K562 (cell line): ENCODE results near the gene IMMP1L. TPM values are rescaled to one million over a fixed set of nuclear protein-coding genes. Genes with fewer than 3 reads are reported as not detected.

Experiments used
- ATAC-seq: fragments of 200-7000 bp; cut with Tn5 transposase; 3 replicates; pipeline ENCODE4 v1.9.1; 2020; ENCODE audit warnings: moderate library complexity
- BruUV-seq: library from RNA; stranded (reverse); fragments of 400-500 nt; replicated peaks from 2 replicates; lab custom pipeline; 2021; lab: Mats Ljungman, UMichigan
- CTCF ChIA-PET: fragments of 300-600 bp; formaldehyde crosslinking; extraction: SDS; loops from one replicate; lab custom pipeline; 2021; ENCODE audit warnings: low intra/inter-chr PET ratio; lab: Yijun Ruan, JAX
- POLR2A ChIA-PET: fragments of 300-600, 350-650 bp; sonication (Branson Sonifier 250); formaldehyde crosslinking; extraction: SDS; loops from one replicate; lab custom pipeline; 2021; ENCODE audit warnings: antibody characterized with exemption, inconsistent platforms; lab: Yijun Ruan, JAX
- DNase-seq, 4 experiments: peaks; one replicate each; pipeline versions ENCODE4 v3.0.0 to v3.0.0-alpha.2; 2011 to 2018; ENCODE audit warnings: low spot score in 3 of 4, mixed read lengths in 3 of 4; ENCODE audit errors: extremely low read depth in 1 of 4
- FAIRE-seq: peaks from 2 replicates; lab custom pipeline; 2011; peaks lifted over from hg19 to GRCh38; lab: Jason Lieb, UNC
- H2AFZ ChIP-seq: 2 replicates; pipeline ENCODE4 v1.6.0; 2011; ENCODE audit warnings: low read depth, low read length, control low read depth, inconsistent platforms
- H3K27ac ChIP-seq: fragments of 200-600 bp; 3 replicates; pipeline ENCODE4 v1.8.0; 2011; ENCODE audit warnings: low read depth, mild to moderate bottlenecking, control low read depth, inconsistent platforms, low read length, moderate library complexity, mixed read lengths; ENCODE audit errors: extremely low read depth
- H3K27me3 ChIP-seq, 2 experiments: fragments of 300-600 bp in 1 of 2; 2 replicates in 1 of 2; 3 replicates in 1 of 2; pipeline versions ENCODE4 v1.6.0 to v1.8.0; 2011; ENCODE audit warnings: inconsistent platforms in 2 of 2, low read length in 2 of 2, mild to moderate bottlenecking in 1 of 2, mixed read lengths in 1 of 2, moderate library complexity in 1 of 2; ENCODE audit not compliant: control insufficient read depth in 2 of 2, insufficient read depth in 2 of 2
- H3K36me3 ChIP-seq: fragments of 300-600 bp; 3 replicates; pipeline ENCODE4 v1.8.0; 2011; ENCODE audit warnings: mild to moderate bottlenecking, low read length, inconsistent platforms; ENCODE audit not compliant: control insufficient read depth, insufficient read depth
- H3K4me1 ChIP-seq, 2 experiments: fragments of 200-600 bp in 1 of 2; replicated peaks in 1 of 2; 2 replicates in 1 of 2; 3 replicates in 1 of 2; pipeline versions ENCODE4 v1.5.1 to v1.8.0; 2011; ENCODE audit warnings: inconsistent platforms in 2 of 2, low read length in 2 of 2, mild to moderate bottlenecking in 1 of 2, mixed read lengths in 1 of 2, moderate library complexity in 1 of 2; ENCODE audit not compliant: control insufficient read depth in 2 of 2, insufficient read depth in 2 of 2
- H3K4me2 ChIP-seq: 2 replicates; pipeline ENCODE4 v1.6.1; 2011; ENCODE audit warnings: low read length, control low read depth, inconsistent platforms, mixed read lengths; ENCODE audit not compliant: insufficient read depth
- H3K4me3 ChIP-seq: fragments of 200-600 bp; sonication (generic), shearing (Covaris generic); 2 replicates; pipeline ENCODE4 v1.5.1; 2016; ENCODE audit warnings: control low read depth, inconsistent platforms
- H3K79me2 ChIP-seq: fragments of 200-600 bp; 3 replicates; pipeline ENCODE4 v1.8.0; 2011; ENCODE audit warnings: low read length, inconsistent platforms; ENCODE audit not compliant: control insufficient read depth, insufficient read depth
- H3K9ac ChIP-seq, 2 experiments: 2 replicates each; pipeline versions ENCODE4 v1.6.0 to v1.6.1; 2011; ENCODE audit warnings: low read depth in 2 of 2, low read length in 2 of 2, control low read depth in 1 of 2, inconsistent platforms in 1 of 2, mild to moderate bottlenecking in 1 of 2, mixed read lengths in 1 of 2; ENCODE audit not compliant: insufficient read depth in 1 of 2
- H3K9me1 ChIP-seq: one replicate; pipeline ENCODE4 v1.6.0; 2011; ENCODE audit warnings: inconsistent platforms, mild to moderate bottlenecking, low read length, moderate library complexity; ENCODE audit not compliant: control insufficient read depth, insufficient read depth
- H3K9me3 ChIP-seq: replicated peaks from 2 replicates; pipeline ENCODE4 v1.5.1; 2011; ENCODE audit warnings: low read depth, low read length, inconsistent platforms; ENCODE audit not compliant: control insufficient read depth, insufficient read depth
- H4K20me1 ChIP-seq: replicated peaks from 2 replicates; pipeline ENCODE4 v1.6.1; 2011; ENCODE audit warnings: low read length, inconsistent platforms, mixed read lengths; ENCODE audit not compliant: control insufficient read depth, insufficient read depth
- CLOCK ChIP-seq: fragments of 250-450 bp; sonication (Bioruptor Pico); IDR thresholded peaks from 2 replicates; pipeline ENCODE4 v1.4.0; 2020; ENCODE audit warnings: mild to moderate bottlenecking, moderate library complexity, borderline replicate concordance
- HNRNPUL1 ChIP-seq: fragments of 200-400 bp; formaldehyde crosslinking; IDR thresholded peaks from 2 replicates; pipeline ENCODE4 v1.6.1; 2017; ENCODE audit warnings: low read length
- JUN ChIP-seq, 2 experiments: sonication (generic) in 1 of 2; formaldehyde crosslinking in 1 of 2; IDR thresholded peaks; 2 replicates each; pipeline versions ENCODE4 v1.6.1 to v1.8.0; 2012 to 2022; ENCODE audit warnings: borderline replicate concordance in 2 of 2, mild to moderate bottlenecking in 2 of 2, improper control_type of control experiment in 1 of 2, low read depth in 1 of 2, low read length in 1 of 2, missing genetic modification reagents in 1 of 2
- MBD2 ChIP-seq: sonication (generic); IDR thresholded peaks from 2 replicates; pipeline ENCODE4 v1.6.1; 2016; ENCODE audit warnings: low read depth, borderline replicate concordance
- NFIX ChIP-seq: fragments of 250-450 bp; sonication (Bioruptor Pico); IDR thresholded peaks from 2 replicates; pipeline ENCODE4 v1.4.0; 2020; ENCODE audit warnings: low read depth, mild to moderate bottlenecking, moderate library complexity
- RBM34 ChIP-seq: fragments of 200-400 bp; formaldehyde crosslinking; IDR thresholded peaks from 2 replicates; pipeline ENCODE4 v1.6.1; 2018; ENCODE audit warnings: low read length, borderline replicate concordance; ENCODE audit not compliant: insufficient read depth
- RUNX1 ChIP-seq: sonication (generic); IDR thresholded peaks from 2 replicates; pipeline ENCODE4 v1.6.1; 2016; ENCODE audit warnings: antibody characterized with exemption, low read depth
- SAP30 ChIP-seq: fragments of 200-600 bp; sonication (generic); IDR thresholded peaks from 2 replicates; pipeline ENCODE4 v1.6.1; 2012; ENCODE audit warnings: borderline replicate concordance, low read depth, mild to moderate bottlenecking, moderate library complexity, low read length, control low read depth, inconsistent platforms; ENCODE audit not compliant: insufficient read depth, poor library complexity, severe bottlenecking
- SRSF9 ChIP-seq: fragments of 200-400 bp; formaldehyde crosslinking; IDR thresholded peaks from 2 replicates; pipeline ENCODE4 v1.6.1; 2017; ENCODE audit warnings: low read depth, low read length, borderline replicate concordance
- TAF9B ChIP-seq: fragments of 450-650 bp; IDR thresholded peaks from 2 replicates; pipeline ENCODE4 v1.6.1; 2018; ENCODE audit warnings: mild to moderate bottlenecking; ENCODE audit not compliant: partially characterized antibody
- ZNF431 ChIP-seq: sonication (generic); formaldehyde crosslinking; IDR thresholded peaks from 2 replicates; pipeline ENCODE4 v1.8.0; 2022; ENCODE audit warnings: mild to moderate bottlenecking, missing genetic modification reagents
- in situ Hi-C: fragments of 300-500 bp; cut with MboI; formaldehyde crosslinking; loops from 4 replicates; pipeline ENCODE4 v1.15.0; 2018; ENCODE audit warnings: inconsistent platforms, mixed read lengths
- intact Hi-C: fragments of 100-400 bp; cut with micrococcal nuclease; formaldehyde crosslinking; loops from 2 replicates; pipeline ENCODE4 v1.14.2; 2022
- polyA plus RNA-seq, 8 experiments: library from polyadenylated mRNA; depleted of rRNA in 4 of 8; stranded (reverse) in 5 of 8; unstranded in 3 of 8; fragments of >200 nt; fragmentation: Nextera tagmentation in 2 of 8; fragmentation: Illumina TruSeq in 1 of 8; extraction: Ambion mirVana in 2 of 8; extraction: Trizol in 1 of 8; gene quantifications; 2 replicates each; pipeline versions ENCODE4 v1.2.1 to v1.2.3, GENCODE V29; 2011 to 2014; ENCODE audit warnings: inconsistent platforms in 1 of 8, missing spikeins in 1 of 8
- total RNA-seq, 7 experiments: library from RNA; depleted of rRNA in 6 of 7; stranded (reverse); fragments of >200 nt in 6 of 7; fragmentation: Illumina TruSeq in 2 of 7; extraction: Trizol in 2 of 7; gene quantifications; 2 replicates each; pipeline versions ENCODE4 v1.2.1 to v1.2.3, GENCODE V29; 2011 to 2021; ENCODE audit warnings: low replicate concordance in 1 of 7
- TF ChIP-seq, protein P1 (sequence below): fragments of 250-450 bp; sonication (Bioruptor Pico); IDR thresholded peaks from 2 replicates; pipeline ENCODE4 v1.4.0; 2020; ENCODE audit warnings: mild to moderate bottlenecking, moderate library complexity

Gene IMMP1L
- total and polyA plus RNA-seq, 9 of the 15 experiments (the other 6 are each of a cell fraction or from before 2014, with no cell fraction given), result 56.0 to 245 (median 169) TPM

- TF ChIP-seq JUN (IDR thresholded peaks at IDR 0.05; ENCODE audit: borderline replicate concordance, low read depth, low read length), result no peak
- no peak for TF ChIP-seq JUN (CRISPR knock-in tag; IDR thresholded peaks at IDR 0.05; ENCODE audit: borderline replicate concordance)
- TF ChIP-seq TAF9B, result no peak
- no peak for TF ChIP-seq ZNF431 (CRISPR knock-in tag)
- no peak for TF ChIP-seq CLOCK (CRISPR knock-in tag)
These were observed 31.7 kb downstream of the IMMP1L start (continued) for GRCh38 chr11:31477528-31478222.

DNA sequence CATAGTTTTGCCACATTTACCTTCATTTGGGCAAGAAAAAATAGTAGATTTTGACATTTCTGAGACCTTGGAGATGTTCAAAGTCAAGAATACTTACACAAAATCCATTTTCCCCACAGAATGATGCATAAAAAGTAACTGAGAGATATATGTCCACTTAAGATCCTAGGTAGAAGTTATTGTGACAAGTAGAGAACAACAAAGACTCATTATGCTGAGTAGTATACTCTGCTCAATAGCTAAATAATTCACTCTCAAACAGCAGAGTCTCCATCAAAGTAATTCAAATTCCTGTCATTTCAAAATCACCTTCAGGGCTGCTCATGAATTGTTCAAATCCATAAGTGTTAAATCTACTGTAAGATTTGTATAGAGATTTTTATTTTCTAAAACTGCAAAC lies 35.3 kb downstream of the IMMP1L start:
- FAIRE-seq, result no peak
- ATAC-seq, result no peak
- Histone ChIP-seq H4K20me1 (no peaks in the 10 kb centered on the region), H3K9me3 (no peaks in the 10 kb centered on the region), H3K9ac (no peak overlapping the region), H3K4me1 (no peaks in the 10 kb centered on the region), H3K79me2 (peaks cover 39% of the 10 kb centered on the region; the same call in 2 of the 3 replicates), H3K9me1 (no peaks in the 10 kb centered on the region), H3K27me3 (no peaks in the 10 kb centered on the region), H2AFZ (no peak overlapping the region), H3K4me3 (no peak overlapping the region), H3K4me2 (no peak overlapping the region), H3K27ac (no peak overlapping the region), H3K36me3 (peaks cover 5% of the 10 kb centered on the region)
- intact Hi-C loops (no loop called here), in situ Hi-C loops (no loop called here)
- no peak for DNase-seq
- BruUV-seq, result no TSS peak
- ChIA-PET POLR2A (no interaction called here), CTCF (no interaction called here)
- no peak for TF ChIP-seq HNRNPUL1
- no peak for TF ChIP-seq RUNX1
- no peak for TF ChIP-seq RBM34
- TF ChIP-seq NFIX (CRISPR knock-in tag), result no peak
- no peak for TF ChIP-seq SRSF9
- TF ChIP-seq, protein P1, sequence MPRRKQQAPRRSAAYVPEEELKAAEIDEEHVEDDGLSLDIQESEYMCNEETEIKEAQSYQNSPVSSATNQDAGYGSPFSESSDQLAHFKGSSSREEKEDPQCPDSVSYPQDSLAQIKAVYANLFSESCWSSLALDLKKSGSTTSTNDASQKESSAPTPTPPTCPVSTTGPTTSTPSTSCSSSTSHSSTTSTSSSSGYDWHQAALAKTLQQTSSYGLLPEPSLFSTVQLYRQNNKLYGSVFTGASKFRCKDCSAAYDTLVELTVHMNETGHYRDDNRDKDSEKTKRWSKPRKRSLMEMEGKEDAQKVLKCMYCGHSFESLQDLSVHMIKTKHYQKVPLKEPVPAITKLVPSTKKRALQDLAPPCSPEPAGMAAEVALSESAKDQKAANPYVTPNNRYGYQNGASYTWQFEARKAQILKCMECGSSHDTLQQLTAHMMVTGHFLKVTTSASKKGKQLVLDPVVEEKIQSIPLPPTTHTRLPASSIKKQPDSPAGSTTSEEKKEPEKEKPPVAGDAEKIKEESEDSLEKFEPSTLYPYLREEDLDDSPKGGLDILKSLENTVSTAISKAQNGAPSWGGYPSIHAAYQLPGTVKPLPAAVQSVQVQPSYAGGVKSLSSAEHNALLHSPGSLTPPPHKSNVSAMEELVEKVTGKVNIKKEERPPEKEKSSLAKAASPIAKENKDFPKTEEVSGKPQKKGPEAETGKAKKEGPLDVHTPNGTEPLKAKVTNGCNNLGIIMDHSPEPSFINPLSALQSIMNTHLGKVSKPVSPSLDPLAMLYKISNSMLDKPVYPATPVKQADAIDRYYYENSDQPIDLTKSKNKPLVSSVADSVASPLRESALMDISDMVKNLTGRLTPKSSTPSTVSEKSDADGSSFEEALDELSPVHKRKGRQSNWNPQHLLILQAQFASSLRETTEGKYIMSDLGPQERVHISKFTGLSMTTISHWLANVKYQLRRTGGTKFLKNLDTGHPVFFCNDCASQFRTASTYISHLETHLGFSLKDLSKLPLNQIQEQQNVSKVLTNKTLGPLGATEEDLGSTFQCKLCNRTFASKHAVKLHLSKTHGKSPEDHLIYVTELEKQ (CRISPR knock-in tag), result no peak
- TF ChIP-seq MBD2, result no peak
- TF ChIP-seq SAP30, result no peak
